Muscle of back (tissue), 11 donors: ENCODE measurements around the gene NRCAM. TPM values are rescaled to one million over a fixed set of nuclear protein-coding genes. Genes with fewer than 3 reads are reported as not detected.

Experiments used
- DNase-seq, 3 donors: peaks; one replicate each; pipeline versions ENCODE4 v3.0.0 to v3.0.0-alpha.2; 2013
- polyA plus RNA-seq, 10 donors: library from polyadenylated mRNA; unstranded; fragments of 120-200 nt; gene quantifications; one replicate each; pipeline ENCODE4 v1.2.1, GENCODE V29; 2013; ENCODE audit not compliant: insufficient read length in 10 of 10

NRCAM gene
- polyA plus RNA-seq, 10 donors: 19.3 to 51.7 (median 33.2) TPM

- DNase-seq: no peak
Observed at GRCh38 chr7:108248418-108248817, 207.8 kb downstream of the NRCAM start.

DNA sequence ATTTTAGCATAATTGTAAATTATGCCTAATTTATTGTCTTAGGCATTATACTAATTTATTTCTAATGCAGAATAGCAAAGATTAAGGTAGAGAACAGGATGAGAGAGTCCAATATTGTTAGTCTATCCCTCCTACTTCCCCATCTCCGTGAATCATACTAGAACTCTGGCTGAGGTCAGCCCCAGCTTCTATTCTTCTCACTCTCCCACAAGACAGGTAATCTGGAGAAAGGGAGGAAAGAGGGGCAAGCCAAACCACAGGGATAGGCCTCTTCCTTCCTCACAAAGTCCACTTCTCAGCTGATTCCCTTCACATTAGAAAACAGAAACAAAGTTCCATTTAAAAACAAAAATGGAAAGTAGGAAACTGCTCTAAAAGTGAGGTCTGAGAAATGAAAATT is 208.6 kb downstream of the NRCAM start:
- no peak for DNase-seq

- DNase-seq: peak in 1 of 3 donors; percentile 74
Observed at GRCh38 chr7:108246227-108246837, 209.9 kb downstream of the NRCAM start.

GRCh38 chr7:108245523-108246226 is 210.6 kb downstream of the NRCAM start:
- no peak for DNase-seq

DNA sequence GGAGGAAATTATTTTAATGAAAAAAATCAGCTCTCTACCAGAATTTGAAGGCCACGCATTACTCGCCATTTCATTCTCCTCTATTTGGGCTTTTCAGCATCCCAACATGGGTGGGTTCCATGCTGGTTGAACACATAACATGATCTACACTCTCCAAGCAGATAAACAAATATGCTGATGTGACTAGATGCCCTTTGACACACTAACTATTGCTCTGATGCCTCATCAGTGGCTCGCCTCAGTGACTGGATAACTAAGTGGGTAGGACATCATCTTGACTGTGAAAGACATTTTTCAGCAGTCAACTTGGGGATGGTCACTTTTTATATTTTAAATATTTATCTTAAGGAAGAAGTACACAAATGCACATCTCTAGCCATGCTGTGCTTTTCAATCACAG is 212.1 kb downstream of the NRCAM start:
- no peak for DNase-seq

GRCh38 chr7:108239501-108240225 is 216.6 kb downstream of the NRCAM start:
- DNase-seq: no peak

- DNase-seq: no peak
Observed at GRCh38 chr7:108236681-108237415, 219.4 kb downstream of the NRCAM start.

- DNase-seq: no peak
Observed at GRCh38 chr7:108235451-108236061, 220.7 kb downstream of the NRCAM start.

DNA sequence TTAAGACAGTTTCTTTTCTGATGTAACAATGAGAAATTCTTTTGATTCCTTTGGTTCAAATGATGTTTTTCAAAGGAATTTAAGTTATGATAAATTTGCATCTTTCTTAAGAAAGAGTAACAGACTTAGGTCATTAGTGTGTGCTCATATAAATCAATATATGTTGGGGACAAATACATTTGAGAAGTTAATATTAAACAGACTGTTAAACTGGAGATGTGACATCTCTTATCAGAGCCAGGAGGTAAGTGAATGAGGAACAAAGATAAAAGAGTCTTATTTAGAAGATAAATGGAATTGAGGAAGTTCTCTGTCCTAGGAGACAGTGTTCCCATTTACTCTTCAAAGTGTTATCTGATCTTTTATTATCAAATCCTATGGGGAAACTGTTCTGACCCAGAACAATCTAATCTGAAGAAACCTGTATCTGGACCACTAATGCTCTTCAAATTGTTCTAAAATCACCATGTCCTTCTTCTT is 221.2 kb downstream of the NRCAM start:
- no peak for DNase-seq

GRCh38 chr7:108234281-108234680 is 222.0 kb downstream of the NRCAM start:
- no peak for DNase-seq

DNA sequence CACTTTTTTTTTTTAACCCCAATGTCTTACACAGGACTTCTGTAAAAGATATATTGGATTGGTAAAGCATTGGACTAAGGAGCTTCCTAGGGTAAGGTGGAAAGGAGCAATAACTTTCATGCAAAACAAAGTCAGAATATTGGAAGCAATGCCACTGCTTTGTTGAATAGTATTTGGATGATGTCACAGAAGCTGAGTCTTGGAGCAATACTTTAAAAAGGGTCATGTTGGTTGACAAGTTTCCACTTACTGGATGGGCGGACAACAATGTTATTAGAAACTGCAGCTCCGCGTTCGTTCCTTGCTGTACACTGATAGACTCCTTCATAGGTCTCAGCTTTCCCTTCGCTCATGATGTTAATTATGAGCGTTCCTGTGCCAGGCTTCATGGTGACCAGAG is 224.2 kb downstream of the NRCAM start:
- DNase-seq: no peak

DNA sequence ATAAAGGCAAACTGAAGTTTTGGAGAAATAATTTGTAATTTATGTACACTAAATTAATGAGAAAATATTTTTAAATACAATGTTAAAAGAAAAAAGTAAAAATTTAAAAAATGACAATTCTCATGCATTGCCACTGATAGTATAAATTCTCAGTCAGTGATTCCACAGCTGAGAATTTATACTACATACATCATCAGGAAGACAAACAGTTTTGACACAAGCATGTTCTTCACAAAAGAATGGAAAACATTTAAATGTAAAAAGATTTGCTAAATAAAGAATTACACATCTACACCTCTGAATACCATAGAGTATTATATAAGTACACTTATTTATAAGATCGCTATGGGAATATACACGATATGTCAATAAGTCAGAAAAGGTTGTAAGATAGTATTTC is 225.0 kb downstream of the NRCAM start:
- DNase-seq: no peak

DNA sequence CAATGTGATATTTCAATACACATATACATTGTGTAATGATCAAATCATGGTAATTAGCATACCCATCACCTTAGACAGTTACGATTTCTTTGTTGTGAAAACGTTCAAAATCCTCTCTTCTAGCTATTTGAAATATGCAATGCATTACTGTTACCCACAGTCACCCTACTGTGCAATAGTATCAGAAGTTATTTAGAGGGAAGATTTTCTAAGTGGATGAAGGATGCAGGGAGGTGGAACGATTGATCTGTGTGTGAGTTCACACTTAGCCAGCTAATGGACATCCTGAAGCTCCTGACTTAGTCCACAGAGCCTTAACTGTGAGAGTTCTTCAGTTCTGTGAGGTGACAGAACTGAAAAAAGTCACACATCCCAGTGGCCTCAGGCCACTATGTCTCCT is 228.9 kb downstream of the NRCAM start:
- no peak for DNase-seq

DNA sequence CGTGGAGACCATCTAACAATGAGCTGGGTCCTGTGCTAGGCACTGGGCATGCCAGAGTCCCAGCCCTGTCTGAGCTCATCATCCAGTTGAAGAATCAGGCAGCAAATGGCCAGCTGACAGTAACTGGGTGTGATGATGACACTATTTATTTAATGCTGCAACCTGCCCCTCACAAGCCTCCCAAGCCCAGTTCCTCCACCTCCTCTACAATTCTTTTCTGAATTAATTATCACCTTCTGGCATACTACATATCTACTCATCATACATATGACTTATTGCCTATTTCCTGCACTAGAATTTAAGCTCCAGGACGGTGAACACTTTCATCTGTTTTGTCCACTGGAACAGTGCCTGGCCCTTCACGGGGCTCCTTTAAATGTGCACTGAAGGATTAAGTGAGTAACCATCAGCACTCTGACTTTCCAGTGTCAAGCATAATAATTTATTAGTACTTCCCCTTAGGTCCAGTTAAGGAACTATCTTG is 229.4 kb downstream of the NRCAM start:
- DNase-seq: no peak

DNA sequence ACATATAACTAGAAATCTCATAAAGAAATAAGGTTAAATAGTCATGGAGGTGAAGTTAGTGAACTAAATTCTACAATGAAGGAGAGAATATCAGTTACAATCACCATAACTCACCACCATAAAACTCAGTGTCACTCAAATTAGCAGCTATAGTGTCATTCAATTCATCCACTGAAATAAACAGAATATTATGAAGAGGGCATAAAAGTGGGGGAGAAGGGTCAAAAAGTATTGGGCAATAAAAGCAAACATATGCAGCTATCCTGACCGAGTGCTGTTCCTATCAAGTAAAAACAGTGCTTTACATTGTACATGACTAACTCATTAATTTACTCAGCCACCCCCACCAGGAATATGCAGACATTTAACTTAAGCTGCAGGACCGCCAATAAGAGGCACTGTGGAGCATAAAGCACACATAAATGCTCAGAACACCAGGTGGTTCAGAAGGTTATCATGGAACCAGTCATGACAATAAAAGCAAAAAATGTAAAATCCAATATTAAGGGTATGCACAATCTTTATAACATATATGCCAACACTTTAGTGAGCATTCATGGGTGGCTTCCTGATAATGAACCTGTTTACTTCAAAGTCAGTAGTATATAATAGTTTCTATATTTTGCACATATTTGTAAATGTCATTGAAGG is 230.6 kb downstream of the NRCAM start:
- DNase-seq: no peak

DNA sequence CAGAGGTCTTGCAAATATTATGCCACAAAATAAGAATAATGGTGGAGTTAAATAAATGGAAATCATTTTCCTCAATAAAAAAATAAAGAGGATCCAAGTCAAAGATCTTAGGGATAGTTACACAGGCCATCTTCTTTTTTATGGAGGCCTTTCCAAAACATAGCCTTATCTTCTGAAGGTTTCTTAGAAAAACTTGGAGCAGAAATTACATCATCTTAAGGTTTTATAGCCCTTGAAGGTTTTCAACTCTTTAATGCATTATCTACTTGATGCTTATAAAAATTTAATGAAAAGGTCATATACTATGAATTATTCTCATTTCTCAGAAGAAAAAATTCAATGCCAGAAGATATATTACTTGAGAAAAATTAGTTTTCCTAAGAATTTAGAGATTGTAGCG is 231.8 kb downstream of the NRCAM start:
- no peak for DNase-seq

DNA sequence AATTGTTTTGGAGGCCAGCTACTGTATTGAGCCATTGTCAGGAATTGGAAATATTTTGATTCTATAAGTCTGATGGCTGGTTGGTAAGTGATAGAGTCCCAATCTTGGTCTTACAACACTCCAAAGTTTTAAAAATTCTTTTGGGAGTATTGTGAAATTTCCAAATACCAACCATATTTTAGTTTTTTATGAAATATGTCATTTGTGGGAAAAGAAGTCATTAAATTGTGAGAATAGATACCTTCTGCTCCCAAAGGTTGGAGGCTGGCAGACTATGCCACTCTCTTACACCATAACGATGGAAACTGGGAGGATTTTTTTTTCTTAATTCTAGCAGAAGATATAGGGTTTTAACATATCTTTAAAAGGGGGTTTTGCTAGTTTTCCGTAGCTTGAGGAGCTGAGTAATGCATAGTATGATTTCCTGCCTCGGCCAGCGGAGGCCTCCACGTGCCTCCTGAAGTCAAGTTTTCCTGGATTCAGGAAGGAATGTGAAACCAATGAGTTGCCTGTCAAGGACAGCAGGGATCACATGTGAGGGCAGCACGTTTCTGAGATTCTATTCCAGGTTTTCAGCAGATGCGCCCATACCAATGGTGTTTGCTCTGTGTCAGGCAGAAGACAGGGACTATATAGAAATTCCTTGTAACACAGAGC is 233.9 kb downstream of the NRCAM start:
- DNase-seq: peak in 1 of 3 donors; percentile 32

DNA sequence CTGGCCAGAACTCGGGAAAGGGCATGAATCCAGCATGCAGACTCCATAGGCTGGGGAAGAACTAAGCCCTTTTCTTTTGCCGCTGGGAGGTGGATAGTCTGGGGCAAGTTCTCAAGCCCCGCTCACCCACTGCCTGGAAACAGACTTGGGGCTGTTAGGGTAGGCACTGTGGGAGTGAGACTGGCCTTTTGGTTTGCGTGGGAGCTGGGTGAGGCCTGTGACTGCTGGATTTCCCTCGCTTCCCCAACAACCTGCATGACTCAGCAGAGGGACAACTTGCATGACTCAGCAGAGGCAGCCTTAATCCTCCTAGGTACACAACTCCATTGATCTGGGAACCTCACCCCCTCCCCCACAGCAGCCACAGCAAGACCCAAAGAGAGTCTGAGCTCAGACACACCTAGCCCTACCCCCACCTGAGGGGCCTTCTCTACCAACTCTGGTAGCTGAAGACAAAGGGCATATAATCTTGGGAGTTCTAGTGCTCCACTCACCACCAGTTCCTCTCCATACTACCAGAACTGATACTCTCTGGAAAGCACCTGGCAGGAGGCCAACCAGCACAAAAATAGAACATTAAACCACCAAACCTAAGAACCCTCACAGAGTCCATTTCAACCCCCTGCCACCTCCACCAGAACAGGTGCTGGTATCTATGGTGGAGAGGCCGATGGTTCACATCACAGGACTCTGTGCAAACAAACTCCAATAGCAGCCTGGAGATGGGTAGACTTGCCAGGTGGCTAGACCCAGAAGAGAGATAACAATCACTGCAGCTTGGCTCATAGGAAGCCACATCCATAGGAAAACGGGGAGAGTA is 244.6 kb downstream of the NRCAM start:
- no peak for DNase-seq

DNA sequence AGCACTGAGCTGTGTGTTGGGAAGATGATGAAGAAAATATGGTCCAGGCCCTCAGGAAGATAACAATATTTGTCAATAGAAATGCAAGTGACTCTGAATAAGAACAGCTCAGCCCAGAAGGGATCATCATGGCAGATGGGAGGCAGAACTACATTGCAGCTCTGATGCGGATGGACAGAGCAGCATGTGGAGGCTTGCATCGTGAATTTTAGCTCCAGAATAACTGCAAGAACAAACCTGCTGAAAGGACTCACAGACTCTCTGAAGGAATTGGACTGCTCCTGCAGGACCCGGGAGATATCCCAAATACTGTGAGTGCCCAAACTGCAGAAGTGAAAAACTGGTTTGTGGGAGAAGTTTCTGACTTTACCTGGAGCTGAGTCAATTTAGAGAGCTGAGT is 245.4 kb downstream of the NRCAM start:
- DNase-seq: no peak

DNA sequence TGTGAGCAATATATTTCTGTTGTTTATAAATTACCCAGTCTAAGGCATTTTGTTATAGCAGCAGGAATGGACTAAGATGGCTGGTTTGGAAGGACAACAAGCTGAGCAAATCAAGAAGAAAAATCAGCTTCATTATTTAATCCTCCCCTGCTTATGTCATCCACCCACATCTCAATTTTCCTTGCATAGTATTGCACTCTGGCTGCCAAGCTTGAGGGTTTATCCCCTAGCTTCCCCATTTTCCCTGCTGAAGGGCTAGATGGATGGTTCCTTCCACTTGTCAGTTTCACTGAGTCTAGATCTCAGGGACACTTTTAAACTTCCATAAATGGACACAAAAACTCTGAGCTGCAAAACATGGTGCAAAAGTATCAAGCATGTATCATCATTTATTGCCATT is 250.9 kb downstream of the NRCAM start:
- DNase-seq: no peak
